H1 (cell line): ENCODE data around the gene ZBTB46. TPM values are rescaled to one million over a fixed set of nuclear protein-coding genes. Genes with fewer than 3 reads are reported as not detected.
A peak's percentile ranks its signal among the peaks of the same experiment; 100 is the strongest.

Experiments used
- CTCF ChIA-PET: fragments of 300-600 bp; sonication (Branson Sonifier 250); formaldehyde crosslinking; loops from one replicate; lab custom pipeline; 2021; ENCODE audit not compliant: partially characterized antibody; lab: Charles Lee
- POLR2A ChIA-PET: fragments of 300-600 bp; sonication (Branson Sonifier 250); formaldehyde crosslinking; loops from one replicate; lab custom pipeline; 2021; ENCODE audit warnings: inconsistent platforms; ENCODE audit not compliant: partially characterized antibody; lab: Charles Lee
- DNase-seq, 2 experiments: peaks; one replicate each; pipeline versions ENCODE4 v3.0.0 to v3.0.0-alpha.2; 2010 to 2022; ENCODE audit warnings: low spot score in 2 of 2, low read depth in 1 of 2, mixed read lengths in 1 of 2
- FAIRE-seq: peaks from 2 replicates; lab custom pipeline; 2011; peaks lifted over from hg19 to GRCh38; lab: Jason Lieb, UNC
- H2AFZ ChIP-seq: 2 replicates; pipeline ENCODE4 v1.8.1; 2012; ENCODE audit warnings: low read length, inconsistent platforms
- H2AK5ac ChIP-seq: 2 replicates; pipeline ENCODE4 v1.6.1; 2013; ENCODE audit warnings: low read depth, low read length
- H2BK120ac ChIP-seq: replicated peaks from 2 replicates; pipeline ENCODE3; 2013; ENCODE audit warnings: low read depth, low read length, inconsistent platforms
- H2BK12ac ChIP-seq: 2 replicates; pipeline ENCODE4 v1.6.1; 2013; ENCODE audit warnings: low read depth, low read length
- H2BK15ac ChIP-seq: 2 replicates; pipeline ENCODE4 v1.6.1; 2013; ENCODE audit warnings: low read length
- H2BK20ac ChIP-seq: 2 replicates; pipeline ENCODE4 v1.6.1; 2013; ENCODE audit warnings: low read length
- H2BK5ac ChIP-seq: 2 replicates; pipeline ENCODE4 v1.6.1; 2013; ENCODE audit warnings: low read depth, low read length
- H3K14ac ChIP-seq: 2 replicates; pipeline ENCODE4 v1.6.1; 2013; ENCODE audit warnings: inconsistent platforms; ENCODE audit not compliant: insufficient read length
- H3K18ac ChIP-seq: 2 replicates; pipeline ENCODE4 v1.6.1; 2013; ENCODE audit warnings: low read length; ENCODE audit errors: extremely low read depth
- H3K23ac ChIP-seq: 2 replicates; pipeline ENCODE4 v1.6.1; 2013; ENCODE audit warnings: inconsistent platforms; ENCODE audit not compliant: insufficient read length
- H3K23me2 ChIP-seq: 2 replicates; pipeline ENCODE4 v1.6.1; 2013; ENCODE audit warnings: low read depth, low read length
- H3K27ac ChIP-seq: 2 replicates; pipeline ENCODE4 v1.6.1; 2011; ENCODE audit warnings: low read depth, low read length, inconsistent platforms
- H3K27me3 ChIP-seq, 4 experiments: replicated peaks in 1 of 4; 1 replicate in 1 of 4; 2 replicates in 3 of 4; pipeline versions ENCODE4 v1.6.1 to v1.8.1; 2011 to 2013; ENCODE audit warnings: low read length in 3 of 4, mild to moderate bottlenecking in 3 of 4, inconsistent platforms in 2 of 4, mixed read lengths in 2 of 4, moderate library complexity in 1 of 4; ENCODE audit not compliant: control insufficient read depth in 3 of 4, insufficient read depth in 3 of 4; ENCODE audit errors: extremely low read depth in 1 of 4
- H3K36me3 ChIP-seq, 4 experiments: 2 replicates each; pipeline versions ENCODE4 v1.6.1 to v1.8.1; 2011 to 2013; ENCODE audit warnings: mild to moderate bottlenecking in 4 of 4, low read length in 3 of 4, moderate library complexity in 2 of 4, control low read depth in 1 of 4, inconsistent platforms in 1 of 4; ENCODE audit not compliant: insufficient read depth in 4 of 4, control insufficient read depth in 2 of 4
- H3K4ac ChIP-seq: replicated peaks from 2 replicates; pipeline ENCODE3; 2013; ENCODE audit warnings: low read length, low read depth, mixed read lengths, inconsistent platforms; ENCODE audit not compliant: insufficient read length
- H3K4me1 ChIP-seq, 4 experiments: replicated peaks in 1 of 4; 1 replicate in 1 of 4; 2 replicates in 3 of 4; pipeline versions ENCODE4 v1.6.1 to v1.8.1; 2011 to 2013; ENCODE audit warnings: low read length in 3 of 4, inconsistent platforms in 2 of 4, mixed read lengths in 1 of 4; ENCODE audit not compliant: insufficient read depth in 4 of 4, control insufficient read depth in 3 of 4
- H3K4me2 ChIP-seq, 2 experiments: 2 replicates each; pipeline versions ENCODE4 v1.6.1 to v1.8.1; 2011 to 2013; ENCODE audit warnings: low read depth in 2 of 2, low read length in 2 of 2, control low read depth in 1 of 2, inconsistent platforms in 1 of 2, mild to moderate bottlenecking in 1 of 2; ENCODE audit not compliant: insufficient read depth in 1 of 2
- H3K4me3 ChIP-seq, 4 experiments: fragments of 200-600, 300-600 bp in 1 of 4; sonication (generic), shearing (Covaris generic), sonication (Bioruptor Twin) in 1 of 4; 2 replicates each; pipeline versions ENCODE4 v1.5.1 to v1.8.1; 2011 to 2016; ENCODE audit warnings: low read length in 4 of 4, low read depth in 3 of 4, control low read depth in 2 of 4, inconsistent platforms in 2 of 4, mild to moderate bottlenecking in 2 of 4, mixed read lengths in 1 of 4, moderate library complexity in 1 of 4; ENCODE audit not compliant: insufficient read depth in 2 of 4; ENCODE audit errors: extremely low read depth in 1 of 4
- H3K56ac ChIP-seq: replicated peaks from 2 replicates; pipeline ENCODE3; 2013; ENCODE audit warnings: low read depth, mild to moderate bottlenecking, mixed read lengths, low read length, inconsistent platforms; ENCODE audit not compliant: insufficient read length
- H3K79me1 ChIP-seq: 2 replicates; pipeline ENCODE4 v1.6.1; 2013; ENCODE audit warnings: low read depth, low read length, control low read depth
- H3K79me2 ChIP-seq, 2 experiments: 2 replicates each; pipeline versions ENCODE4 v1.6.1 to v1.8.1; 2012 to 2013; ENCODE audit warnings: low read length in 2 of 2, mild to moderate bottlenecking in 2 of 2, inconsistent platforms in 1 of 2; ENCODE audit not compliant: insufficient read depth in 2 of 2, control insufficient read depth in 1 of 2
- H3K9ac ChIP-seq, 4 experiments: replicated peaks in 1 of 4; 1 replicate in 1 of 4; 2 replicates in 3 of 4; pipeline versions ENCODE4 v1.6.1 to v1.8.1; 2011 to 2013; ENCODE audit warnings: low read depth in 3 of 4, low read length in 3 of 4, control low read depth in 2 of 4, mild to moderate bottlenecking in 2 of 4, moderate library complexity in 2 of 4, inconsistent platforms in 1 of 4; ENCODE audit errors: extremely low read depth in 1 of 4
- H3K9me3 ChIP-seq, 2 experiments: 2 replicates each; pipeline versions ENCODE4 v1.6.1 to v1.8.1; 2012 to 2013; ENCODE audit warnings: mild to moderate bottlenecking in 2 of 2, moderate library complexity in 2 of 2, control low read depth in 1 of 2, inconsistent platforms in 1 of 2, low read depth in 1 of 2, low read length in 1 of 2, mixed read lengths in 1 of 2; ENCODE audit not compliant: insufficient read depth in 2 of 2
- H4K20me1 ChIP-seq, 2 experiments: replicated peaks in 1 of 2; 2 replicates each; pipeline versions ENCODE3 to v1.8.1; 2011 to 2013; ENCODE audit warnings: inconsistent platforms in 2 of 2, low read length in 2 of 2, mild to moderate bottlenecking in 1 of 2; ENCODE audit not compliant: insufficient read depth in 2 of 2, control insufficient read depth in 1 of 2
- H4K5ac ChIP-seq: 2 replicates; pipeline ENCODE4 v1.6.1; 2013; ENCODE audit warnings: low read length, low read depth, mixed read lengths, inconsistent platforms; ENCODE audit not compliant: insufficient read length
- H4K8ac ChIP-seq: 2 replicates; pipeline ENCODE4 v1.8.0; 2013; ENCODE audit warnings: mild to moderate bottlenecking, moderate library complexity, low read length, inconsistent platforms; ENCODE audit not compliant: insufficient read depth; ENCODE audit errors: extremely low read depth
- H4K91ac ChIP-seq: replicated peaks from 2 replicates; pipeline ENCODE3; 2013; ENCODE audit warnings: low read length, mixed read lengths, inconsistent platforms; ENCODE audit not compliant: insufficient read length
- HDAC6 ChIP-seq: IDR thresholded peaks from one replicate; pipeline ENCODE4 v1.7.1; 2012; ENCODE audit warnings: low read depth, mild to moderate bottlenecking, inconsistent platforms, low read length, moderate library complexity
- POLR2AphosphoS5 ChIP-seq: IDR thresholded peaks from 2 replicates; pipeline ENCODE4 v1.6.1; 2011; ENCODE audit warnings: low read depth, low read length
- SIX5 ChIP-seq: IDR thresholded peaks from 2 replicates; pipeline ENCODE4 v1.6.1; 2011; ENCODE audit warnings: mild to moderate bottlenecking, low read depth, low read length
- WGBS, 2 experiments: shearing (Covaris generic) in 1 of 2; methylation state at CpG; one replicate each; pipeline versions ENCODE4 v1.1.6 to v1.1.7; 2013 to 2015; ENCODE audit warnings: low lambda C conversion rate in 2 of 2, mixed read lengths in 2 of 2, inconsistent platforms in 1 of 2, low coverage in 1 of 2, missing lambda C conversion rate in 1 of 2; ENCODE audit not compliant: insufficient replicate concordance in 2 of 2, insufficient coverage in 1 of 2, insufficient read length in 1 of 2; ENCODE audit errors: extremely low coverage in 1 of 2, missing lambda C conversion rate in 1 of 2; 5-methylcytosine and 5-hydroxymethylcytosine counted together
- polyA plus RNA-seq, 7 experiments: library from polyadenylated mRNA; depleted of rRNA in 3 of 7; stranded (reverse) in 5 of 7; unstranded in 2 of 7; fragments of >200 nt in 5 of 7; fragments of 200-250 nt in 2 of 7; gene quantifications; 1 replicate in 5 of 7; 2 replicates in 1 of 7; 4 replicates in 1 of 7; pipeline versions ENCODE4 v1.2.1 to v1.2.3, GENCODE V29; 2011 to 2013; ENCODE audit warnings: missing spikeins in 2 of 7, mixed read lengths in 2 of 7
- total RNA-seq: library from RNA; stranded (reverse); fragmentation: NEBNext Ultra II Directional; extraction: Animal tissue kit (Norgen Biotek cat#: 25700); gene quantifications from 2 replicates; pipeline ENCODE4 v1.2.1, GENCODE V29; 2021

The ZBTB46 gene
- total and polyA plus RNA-seq, 2 of the 8 experiments (the other 6 are each of a cell fraction or from before 2014, with no cell fraction given) = 6.4 to 22.4 TPM

GRCh38 chr20:63702036-63702665 is 128.9 kb downstream of the ZBTB46 start:
- POLR2A ChIA-PET = interaction anchor here (0.6 to 4.1 kb wide), 12 partner anchors 10 to 283 kb away, joined by 3 to 18 read pairs (median 4); partner anchors contain the start of genes RTEL1 and SLC2A4RG

More at GRCh38 chr20:63702036-63702665, 128.9 kb downstream of the ZBTB46 start:
- Histone ChIP-seq H2BK5ac (no peak overlapping the region), H2BK20ac (no peak overlapping the region), H3K23me2 (no peaks in the 10 kb centered on the region; the same call in 1 of the 2 replicates), H3K4me2 (no peak overlapping the region), H3K14ac (no peak overlapping the region), H4K20me1 (peaks cover 8 to 14% of the 10 kb centered on the region in 2 experiments), H2BK120ac (no peak overlapping the region), H2AK5ac (no peak overlapping the region), H3K18ac (no peak overlapping the region), H3K56ac (no peak overlapping the region), H3K27me3 (no peaks in the 10 kb centered on the region), H3K23ac (no peak overlapping the region), H3K9me3 (no peaks in the 10 kb centered on the region), H3K4me3 (no peak overlapping the region), H2AFZ (no peak overlapping the region), H2BK15ac (no peak overlapping the region), H4K5ac (no peak overlapping the region), H3K9ac (no peak overlapping the region), H3K27ac (no peak overlapping the region), H3K4ac (no peak overlapping the region), H4K91ac (no peak overlapping the region), H2BK12ac (no peak overlapping the region), H3K36me3 (peaks cover 3 to 18% (median 8%) of the 10 kb centered on the region in 4 experiments; a peak in 5 of 8 replicates), H4K8ac (no peak overlapping the region), H3K79me2 (peaks cover 0 to 12% of the 10 kb centered on the region in 2 experiments; a peak in 2 of 4 replicates), H3K79me1 (peaks cover 6% of the 10 kb centered on the region; the same call in 1 of the 2 replicates), H3K4me1 (peaks cover 0 to 11% (median 2%) of the 10 kb centered on the region in 4 experiments; a peak in 4 of 7 replicates)
- no peak for DNase-seq
- WGBS, 2 experiments = 91% methylated on average over 16 of the region's 16 CpGs; no CpG with 5 or more reads in 1 of the 2 experiments
- CTCF ChIA-PET = interaction anchor here (1.4 kb wide), 2 partner anchors 84 to 279 kb away, joined by 3 to 4 read pairs; partner anchors contain the start of gene PRPF6
- TF ChIP-seq HDAC6 (no peak), POLR2AphosphoS5 (peak; percentile 2; the same call in 1 of the 2 replicates), SIX5 (no peak)
- no peak for FAIRE-seq
